HG03439 (cell line): ENCODE measurements around the gene PKNOX1.
"Not testable (repeated sequence)": the region's sequence is repeated elsewhere in the genome, so short reads cannot be mapped to it uniquely, and the experiment has no call there.

Experiments used
- ATAC-seq: cut with Tn5 transposase; IDR thresholded peaks from one replicate; pipeline ENCODE4 v1.9.1; 2021; ENCODE audit warnings: mild to moderate bottlenecking, moderate library complexity; ENCODE audit not compliant: unreplicated experiment

The PKNOX1 gene

GRCh38 chr21:42973991-42974831 is at the start of gene PKNOX1:
TSS of gene PKNOX1 (plus strand) at chr21:42974562. CDS start at chr21:43004382, 29,820 bp downstream.
- peak; percentile 80 for ATAC-seq

GRCh38 chr21:42925114-42925926 is 49.0 kb upstream of the PKNOX1 start, which contains the start of gene ERVH48-1:
TSS of gene ERVH48-1 (minus strand) at chr21:42925630. CDS start at chr21:42919006, 6,624 bp downstream.
- no peak for ATAC-seq

- ATAC-seq: not testable (repeated sequence)
Observed at GRCh38 chr21:42927474-42928200, 46.7 kb upstream of the PKNOX1 start.

- ATAC-seq: no peak
Observed at GRCh38 chr21:42929969-42930368, 44.4 kb upstream of the PKNOX1 start.

GRCh38 chr21:42931560-42932235 is 42.7 kb upstream of the PKNOX1 start:
- no peak for ATAC-seq

GRCh38 chr21:42932378-42933136 is 41.8 kb upstream of the PKNOX1 start:
- not testable (repeated sequence) for ATAC-seq

GRCh38 chr21:42933137-42933970 is 41.0 kb upstream of the PKNOX1 start:
- ATAC-seq: not testable (repeated sequence)

GRCh38 chr21:42933973-42934372 is 40.4 kb upstream of the PKNOX1 start:
- ATAC-seq: not testable (repeated sequence)

GRCh38 chr21:42936360-42936759 is 38.0 kb upstream of the PKNOX1 start:
- not testable (repeated sequence) for ATAC-seq

GRCh38 chr21:42937034-42937940 is 37.1 kb upstream of the PKNOX1 start:
- not testable (repeated sequence) for ATAC-seq

- ATAC-seq: no peak
Observed at GRCh38 chr21:42937960-42938605, 36.3 kb upstream of the PKNOX1 start.

GRCh38 chr21:42938606-42938995 is 35.8 kb upstream of the PKNOX1 start:
- not testable (repeated sequence) for ATAC-seq

- no peak for ATAC-seq
Observed at GRCh38 chr21:42939582-42940413, 34.6 kb upstream of the PKNOX1 start.

- ATAC-seq: no peak
Observed at GRCh38 chr21:42941696-42942085, 32.7 kb upstream of the PKNOX1 start.

- no peak for ATAC-seq
Observed at GRCh38 chr21:42942244-42942643, 32.1 kb upstream of the PKNOX1 start.

GRCh38 chr21:42949094-42949755 is 25.1 kb upstream of the PKNOX1 start:
- not testable (repeated sequence) for ATAC-seq
